Measurements from ENCODE around the gene TAF5L. TPM values are rescaled to one million over a fixed set of nuclear protein-coding genes. Genes with fewer than 3 reads are reported as not detected.

Gene TAF5L
- 22.7 to 25.2 TPM (median 23.9 TPM) in 5 replicates for total RNA-seq (2022; extraction: Qiagen RNA extraction)

GRCh38 chr1:229625915-229626831 lies at the start of gene TAF5L, which contains the start of gene URB2:
Gene TAF5L, minus strand, starts transcription at chr1:229626122. Its CDS starts 11,640 bp downstream, at chr1:229614482.
Gene URB2, plus strand, starts transcription at chr1:229626247. Its CDS starts 1,387 bp downstream, at chr1:229627634.

GRCh38 chr1:229558460-229559335 lies 67.2 kb downstream of the TAF5L start, which contains the start of gene ABCB10:
Gene ABCB10, minus strand, starts transcription at chr1:229558707. Its CDS starts 55 bp downstream, at chr1:229558652.

Other genes starting within 250 kb of the TAF5L start
- 0.14 to 0.16 TPM (median 0.15 TPM) in 4 of 5 replicates, not detected in the other for gene ACTA1, start 192.0 kb downstream of the TAF5L start, total RNA-seq (2022; extraction: Qiagen RNA extraction)
- gene NUP133, start 117.8 kb downstream of the TAF5L start, total RNA-seq (2022; extraction: Qiagen RNA extraction), result 19.4 to 22.3 TPM (median 21.7 TPM) in 5 replicates
- 16.7 to 21.5 TPM (median 21.3 TPM) in 5 replicates for gene ABCB10, start 67.4 kb downstream of the TAF5L start, total RNA-seq (2022; extraction: Qiagen RNA extraction)
- gene URB2, start 125 bp upstream of the TAF5L start, total RNA-seq (2022; extraction: Qiagen RNA extraction), result 13.7 to 15.2 TPM (median 14.4 TPM) in 5 replicates

All from A549 treated with AZD2906 at 1 μM for 4 hours (cell line).